Measurements from ENCODE around the gene SFMBT2.
"Not testable (repeated sequence)": the region's sequence is repeated elsewhere in the genome, so short reads cannot be mapped to it uniquely, and the experiment has no call there.

Gene SFMBT2

GRCh38 chr10:7401156-7401555 lies 9.7 kb downstream of the SFMBT2 start:
- DNase-seq (ENCODE audit: low read depth), result no peak

- no peak for DNase-seq (ENCODE audit: low read depth)
These were observed 10.6 kb downstream of the SFMBT2 start for GRCh38 chr10:7400068-7400715.

GRCh38 chr10:7399533-7399932 lies 11.3 kb downstream of the SFMBT2 start:
- DNase-seq (ENCODE audit: low read depth), result no peak

- DNase-seq (ENCODE audit: low read depth), result no peak
These were observed 13.5 kb downstream of the SFMBT2 start for GRCh38 chr10:7397049-7398035.

GRCh38 chr10:7392301-7392700 lies 18.5 kb downstream of the SFMBT2 start:
- DNase-seq (ENCODE audit: low read depth), result not testable (repeated sequence)

- DNase-seq (ENCODE audit: low read depth), result no peak
These were observed 19.1 kb downstream of the SFMBT2 start for GRCh38 chr10:7391748-7392147.

GRCh38 chr10:7390689-7391110 lies 20.1 kb downstream of the SFMBT2 start:
- DNase-seq (ENCODE audit: low read depth), result not testable (repeated sequence)

- DNase-seq (ENCODE audit: low read depth), result no peak
These were observed 21.0 kb downstream of the SFMBT2 start for GRCh38 chr10:7389844-7390243.

- no peak for DNase-seq (ENCODE audit: low read depth)
These were observed 21.5 kb downstream of the SFMBT2 start for GRCh38 chr10:7389346-7389745.

GRCh38 chr10:7388602-7389001 lies 22.2 kb downstream of the SFMBT2 start:
- DNase-seq (ENCODE audit: low read depth), result no peak

- not testable (repeated sequence) for DNase-seq (ENCODE audit: low read depth)
These were observed 22.7 kb downstream of the SFMBT2 start for GRCh38 chr10:7388149-7388548.

GRCh38 chr10:7385114-7385513 lies 25.7 kb downstream of the SFMBT2 start:
- no peak for DNase-seq (ENCODE audit: low read depth)

- DNase-seq (ENCODE audit: low read depth), result no peak
These were observed 27.4 kb downstream of the SFMBT2 start for GRCh38 chr10:7383442-7383841.

- no peak for DNase-seq (ENCODE audit: low read depth)
These were observed 30.1 kb downstream of the SFMBT2 start for GRCh38 chr10:7380704-7381241.

- DNase-seq (ENCODE audit: low read depth), result no peak
These were observed 32.0 kb downstream of the SFMBT2 start for GRCh38 chr10:7378602-7379403.

- DNase-seq (ENCODE audit: low read depth), result no peak
These were observed 33.1 kb downstream of the SFMBT2 start for GRCh38 chr10:7377614-7378248.

- DNase-seq (ENCODE audit: low read depth), result no peak
These were observed 36.0 kb downstream of the SFMBT2 start for GRCh38 chr10:7374795-7375194.

- no peak for DNase-seq (ENCODE audit: low read depth)
These were observed 37.8 kb downstream of the SFMBT2 start for GRCh38 chr10:7373039-7373438.

- DNase-seq (ENCODE audit: low read depth), result no peak
These were observed 38.3 kb downstream of the SFMBT2 start for GRCh38 chr10:7372504-7372903.

GRCh38 chr10:7370511-7370910 lies 40.3 kb downstream of the SFMBT2 start:
- no peak for DNase-seq (ENCODE audit: low read depth)

GRCh38 chr10:7365027-7365745 lies 45.6 kb downstream of the SFMBT2 start:
- no peak for DNase-seq (ENCODE audit: low read depth)
